Measurements from ENCODE around the gene GABPA. TPM values are rescaled to one million over a fixed set of nuclear protein-coding genes. Genes with fewer than 3 reads are reported as not detected.
A peak's percentile ranks its signal among the peaks of the same experiment; 100 is the strongest.

The GABPA gene
- polyA plus RNA-seq, 1 of the 3 experiments (the other 2 are of a cell fraction) = 6.2 TPM

- TF ChIP-seq, protein P1, sequence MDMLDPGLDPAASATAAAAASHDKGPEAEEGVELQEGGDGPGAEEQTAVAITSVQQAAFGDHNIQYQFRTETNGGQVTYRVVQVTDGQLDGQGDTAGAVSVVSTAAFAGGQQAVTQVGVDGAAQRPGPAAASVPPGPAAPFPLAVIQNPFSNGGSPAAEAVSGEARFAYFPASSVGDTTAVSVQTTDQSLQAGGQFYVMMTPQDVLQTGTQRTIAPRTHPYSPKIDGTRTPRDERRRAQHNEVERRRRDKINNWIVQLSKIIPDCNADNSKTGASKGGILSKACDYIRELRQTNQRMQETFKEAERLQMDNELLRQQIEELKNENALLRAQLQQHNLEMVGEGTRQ (IDR thresholded peaks at IDR 0.05; ENCODE audit: borderline replicate concordance, low read depth, low read length) = no peak
- no peak for TF ChIP-seq RAD21 (IDR thresholded peaks at IDR 0.05; ENCODE audit: low read length)
- no peak for TF ChIP-seq JUND (IDR thresholded peaks at IDR 0.05)
- 0 out of 2 replicates have a peak, but pooled peaks have one; percentile 53 for TF ChIP-seq FOXJ3 (CRISPR knock-in tag; IDR thresholded peaks at IDR 0.05)
- peak; percentile 75 for TF ChIP-seq GABPA (IDR thresholded peaks at IDR 0.05; ENCODE audit: low read depth)
- TF ChIP-seq, protein P2, sequence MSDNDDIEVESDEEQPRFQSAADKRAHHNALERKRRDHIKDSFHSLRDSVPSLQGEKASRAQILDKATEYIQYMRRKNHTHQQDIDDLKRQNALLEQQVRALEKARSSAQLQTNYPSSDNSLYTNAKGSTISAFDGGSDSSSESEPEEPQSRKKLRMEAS (IDR thresholded peaks at IDR 0.05; ENCODE audit: low read depth) = peak; percentile 64; the same call in 1 of the 2 replicates
- peak; percentile 42; the same call in 1 of the 2 replicates for TF ChIP-seq POLR2AphosphoS5 (IDR thresholded peaks at IDR 0.05; ENCODE audit: low read depth, low read length)
- TF ChIP-seq TAF1 (IDR thresholded peaks at IDR 0.05; ENCODE audit: borderline replicate concordance, low read depth, low read length) = peak; percentile 37; the same call in 1 of the 2 replicates
- TF ChIP-seq GATA2 (CRISPR knock-in tag; IDR thresholded peaks at IDR 0.05) = no peak
- TF ChIP-seq CHD2 (IDR thresholded peaks at IDR 0.05; ENCODE audit: low read length, partially characterized antibody) = peak; percentile 43
- TF ChIP-seq, protein P3, sequence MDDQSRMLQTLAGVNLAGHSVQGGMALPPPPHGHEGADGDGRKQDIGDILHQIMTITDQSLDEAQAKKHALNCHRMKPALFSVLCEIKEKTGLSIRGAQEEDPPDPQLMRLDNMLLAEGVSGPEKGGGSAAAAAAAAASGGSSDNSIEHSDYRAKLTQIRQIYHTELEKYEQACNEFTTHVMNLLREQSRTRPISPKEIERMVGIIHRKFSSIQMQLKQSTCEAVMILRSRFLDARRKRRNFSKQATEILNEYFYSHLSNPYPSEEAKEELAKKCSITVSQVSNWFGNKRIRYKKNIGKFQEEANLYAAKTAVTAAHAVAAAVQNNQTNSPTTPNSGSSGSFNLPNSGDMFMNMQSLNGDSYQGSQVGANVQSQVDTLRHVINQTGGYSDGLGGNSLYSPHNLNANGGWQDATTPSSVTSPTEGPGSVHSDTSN (IDR thresholded peaks at IDR 0.05) = no peak
- no peak for TF ChIP-seq SIN3A (IDR thresholded peaks at IDR 0.05; ENCODE audit: borderline replicate concordance, low read depth, low read length)
- TF ChIP-seq SMC3 (IDR thresholded peaks at IDR 0.05; ENCODE audit: low read depth, low read length) = no peak
- TF ChIP-seq TCF12 (IDR thresholded peaks at IDR 0.05) = no peak
- TF ChIP-seq ELF1 (IDR thresholded peaks at IDR 0.05) = no peak; the same call in 1 of the 2 replicates
- no peak for TF ChIP-seq YY1 (IDR thresholded peaks at IDR 0.05; ENCODE audit: low read depth)
- TF ChIP-seq NFIC (IDR thresholded peaks at IDR 0.05; ENCODE audit: borderline replicate concordance) = no peak
- TF ChIP-seq, protein P4, sequence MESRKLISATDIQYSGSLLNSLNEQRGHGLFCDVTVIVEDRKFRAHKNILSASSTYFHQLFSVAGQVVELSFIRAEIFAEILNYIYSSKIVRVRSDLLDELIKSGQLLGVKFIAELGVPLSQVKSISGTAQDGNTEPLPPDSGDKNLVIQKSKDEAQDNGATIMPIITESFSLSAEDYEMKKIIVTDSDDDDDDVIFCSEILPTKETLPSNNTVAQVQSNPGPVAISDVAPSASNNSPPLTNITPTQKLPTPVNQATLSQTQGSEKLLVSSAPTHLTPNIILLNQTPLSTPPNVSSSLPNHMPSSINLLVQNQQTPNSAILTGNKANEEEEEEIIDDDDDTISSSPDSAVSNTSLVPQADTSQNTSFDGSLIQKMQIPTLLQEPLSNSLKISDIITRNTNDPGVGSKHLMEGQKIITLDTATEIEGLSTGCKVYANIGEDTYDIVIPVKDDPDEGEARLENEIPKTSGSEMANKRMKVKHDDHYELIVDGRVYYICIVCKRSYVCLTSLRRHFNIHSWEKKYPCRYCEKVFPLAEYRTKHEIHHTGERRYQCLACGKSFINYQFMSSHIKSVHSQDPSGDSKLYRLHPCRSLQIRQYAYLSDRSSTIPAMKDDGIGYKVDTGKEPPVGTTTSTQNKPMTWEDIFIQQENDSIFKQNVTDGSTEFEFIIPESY (IDR thresholded peaks at IDR 0.05; ENCODE audit: borderline replicate concordance, low read depth) = peak; percentile 37; the same call in 1 of the 2 replicates
- 0 out of 2 replicates have a peak, but pooled peaks have one; percentile 14 for TF ChIP-seq MXI1 (IDR thresholded peaks at IDR 0.05; ENCODE audit: low read depth, low read length)
- 3% methylated on average over 23 of the region's 48 CpGs for WGBS (ENCODE audit: low lambda C conversion rate)
- Histone ChIP-seq H3K79me2 (ENCODE audit: insufficient read depth) (peaks cover 86% of the 10 kb centered on the region), H3K9ac (peak overlapping the region; percentile 90), H3K4me3 (ENCODE audit: low read depth in 2 of 2, low read length in 1 of 2) (peak overlapping the region; percentile 83 to 94), H3K4me1 (ENCODE audit: control insufficient read depth in 1 of 2, insufficient read depth in 2 of 2, low read depth in 1 of 2, low read length in 1 of 2) (peaks cover 13 to 24% of the 10 kb centered on the region in 2 experiments; a peak in 3 of 4 replicates), H3K27me3 (ENCODE audit: insufficient read depth) (no peaks in the 10 kb centered on the region), H3K9me3 (no peaks in the 10 kb centered on the region), H2AFZ (ENCODE audit: low read depth) (peak overlapping the region; percentile 81), H3K27ac (ENCODE audit: low read depth in 2 of 2, low read length in 1 of 2) (peak overlapping the region; percentile 97 to 99), H4K20me1 (ENCODE audit: insufficient read depth) (peaks cover 16% of the 10 kb centered on the region), H3F3A (replicated peaks; ENCODE audit: insufficient read depth) (peaks cover 17% of the 10 kb centered on the region), H3K9me2 (no peaks in the 10 kb centered on the region), H3K36me3 (replicated peaks in 1 of 2; ENCODE audit: control insufficient read depth in 1 of 2, insufficient read depth in 2 of 2, low read length in 1 of 2) (peaks cover 0 to 4% of the 10 kb centered on the region in 2 experiments), H3K4me2 (peak overlapping the region; percentile 80)
- peak; percentile 91 for DNase-seq
- CTCF ChIA-PET = interaction anchor here (1.0 to 2.9 kb wide), 3 partner anchors 65 to 128 kb away, joined by 3 to 16 read pairs (median 5); no protein-coding TSS in a partner anchor
- POLR2A ChIA-PET = interaction anchor here (2.0 kb wide), 1 partner anchor 433 kb away, joined by 4 read pairs; no protein-coding TSS in a partner anchor
These were observed 1.1 kb downstream of the GABPA start for GRCh38 chr21:25735646-25736597.

All from SK-N-SH (cell line).